Mucosa of descending colon (tissue), 3 donors: ENCODE results near the gene MKX. TPM values are rescaled to one million over a fixed set of nuclear protein-coding genes. Genes with fewer than 3 reads are reported as not detected.
"Not testable (repeated sequence)": the region's sequence is repeated elsewhere in the genome, so short reads cannot be mapped to it uniquely, and the experiment has no call there.

Source experiments
- ATAC-seq: fragments of 200-7000 bp; cut with Tn5 transposase; one replicate; pipeline ENCODE4 v1.9.1; 2020; ENCODE audit warnings: mild to moderate bottlenecking, moderate library complexity
- DNase-seq, 3 donors: peaks; one replicate each; pipeline ENCODE4 v3.0.0-alpha.2; 2020
- H3K36me3 ChIP-seq: fragments of 200-600 bp; one replicate; pipeline ENCODE4 v1.8.0; 2021; ENCODE audit warnings: low read depth, mild to moderate bottlenecking
- H3K4me1 ChIP-seq: fragments of 200-600 bp; one replicate; pipeline ENCODE4 v1.8.0; 2021; ENCODE audit warnings: low read depth, mild to moderate bottlenecking
- H3K4me3 ChIP-seq: fragments of 200-600 bp; one replicate; pipeline ENCODE4 v1.8.0; 2021; ENCODE audit warnings: mild to moderate bottlenecking
- H3K9me3 ChIP-seq: fragments of 200-600 bp; one replicate; pipeline ENCODE4 v1.8.0; 2021; ENCODE audit warnings: mild to moderate bottlenecking
- intact Hi-C, 2 donors: fragments of 100-400 bp; cut with DNase I in 1 of 2; cut with micrococcal nuclease in 1 of 2; formaldehyde crosslinking; loops; one replicate each; pipeline versions ENCODE4 v1.11.0 to v1.11.1; 2022; cut with DNase I, micrococcal nuclease
- total RNA-seq, 3 donors: library from RNA; stranded (reverse); fragmentation: NEBNext Ultra II Directional in 2 of 3; extraction: Animal tissue kit (Norgen Biotek cat#: 25700) in 2 of 3; gene quantifications; one replicate each; pipeline versions ENCODE4 v1.2.1 to v1.2.4, GENCODE V29; 2021 to 2023
- TF ChIP-seq, protein P1 (sequence below): fragments of 200-600 bp; IDR thresholded peaks from one replicate; pipeline ENCODE4 v1.8.0; 2022; ENCODE audit warnings: antibody characterized with exemption, mild to moderate bottlenecking
- donor health status: DM: no; HTN: no; CAD: no; lungs with moderate emphysema.
- donor health status: DM: no; HTN: no; CAD: no.
- donor health status: DM: no; HTN: yes; CAD: no.

MKX gene
- total RNA-seq, 3 donors from 2014 or later: 0.26 to 4.2 (median 1.2) TPM

DNA sequence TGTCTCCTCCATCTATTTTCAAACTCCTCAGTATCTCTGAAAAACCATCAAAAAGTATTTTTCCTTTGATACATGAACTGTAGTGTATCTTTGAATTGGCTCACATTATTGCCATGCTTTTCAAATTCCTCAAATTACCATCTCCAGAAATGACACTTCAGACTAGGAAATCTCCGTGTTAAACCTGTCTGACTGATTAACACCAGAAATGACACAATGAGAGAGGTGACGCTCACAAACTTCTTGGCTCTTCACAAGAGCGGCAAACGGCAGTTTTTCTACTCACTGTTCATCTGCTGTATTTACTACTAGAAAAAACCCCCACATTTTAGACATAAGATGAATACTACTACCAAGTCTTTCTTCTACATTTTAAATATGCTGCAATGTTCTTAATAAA lies 56.6 kb downstream of the MKX start:
- DNase-seq (no peak), ATAC-seq (no peak)
- H3K36me3 ChIP-seq: no peaks in the 10 kb centered on the region
- TF ChIP-seq, protein P1, sequence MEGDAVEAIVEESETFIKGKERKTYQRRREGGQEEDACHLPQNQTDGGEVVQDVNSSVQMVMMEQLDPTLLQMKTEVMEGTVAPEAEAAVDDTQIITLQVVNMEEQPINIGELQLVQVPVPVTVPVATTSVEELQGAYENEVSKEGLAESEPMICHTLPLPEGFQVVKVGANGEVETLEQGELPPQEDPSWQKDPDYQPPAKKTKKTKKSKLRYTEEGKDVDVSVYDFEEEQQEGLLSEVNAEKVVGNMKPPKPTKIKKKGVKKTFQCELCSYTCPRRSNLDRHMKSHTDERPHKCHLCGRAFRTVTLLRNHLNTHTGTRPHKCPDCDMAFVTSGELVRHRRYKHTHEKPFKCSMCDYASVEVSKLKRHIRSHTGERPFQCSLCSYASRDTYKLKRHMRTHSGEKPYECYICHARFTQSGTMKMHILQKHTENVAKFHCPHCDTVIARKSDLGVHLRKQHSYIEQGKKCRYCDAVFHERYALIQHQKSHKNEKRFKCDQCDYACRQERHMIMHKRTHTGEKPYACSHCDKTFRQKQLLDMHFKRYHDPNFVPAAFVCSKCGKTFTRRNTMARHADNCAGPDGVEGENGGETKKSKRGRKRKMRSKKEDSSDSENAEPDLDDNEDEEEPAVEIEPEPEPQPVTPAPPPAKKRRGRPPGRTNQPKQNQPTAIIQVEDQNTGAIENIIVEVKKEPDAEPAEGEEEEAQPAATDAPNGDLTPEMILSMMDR: no peak
- H3K4me1 ChIP-seq: no peaks in the 10 kb centered on the region
- no peak overlapping the region for H3K4me3 ChIP-seq
- H3K9me3 ChIP-seq: no peaks in the 10 kb centered on the region
- intact Hi-C loops: no loop called here

DNA sequence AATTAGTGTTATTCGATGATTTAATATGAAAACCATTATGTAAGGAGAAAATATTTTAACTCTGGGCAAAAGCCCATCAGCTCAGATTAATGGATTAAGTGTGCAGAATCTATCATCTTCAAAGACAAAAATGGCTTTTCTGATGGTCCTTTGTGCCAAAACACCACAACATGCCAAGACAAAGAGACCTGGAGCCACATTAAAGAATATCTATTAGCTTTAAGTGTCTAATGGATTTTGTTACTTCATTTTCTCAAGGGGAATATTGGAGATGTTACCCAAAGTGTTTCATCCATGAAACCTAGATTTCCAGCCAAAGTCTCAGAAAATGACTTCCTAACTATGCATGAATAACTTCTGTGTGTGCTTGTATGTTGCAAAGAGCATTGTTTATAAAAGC lies 57.3 kb downstream of the MKX start:
- TF ChIP-seq, protein P1: no peak
- no peaks in the 10 kb centered on the region for H3K36me3 ChIP-seq
- DNase-seq (no peak), ATAC-seq (no peak)
- H3K9me3 ChIP-seq: no peaks in the 10 kb centered on the region
- intact Hi-C loops: no loop called here
- H3K4me3 ChIP-seq: no peak overlapping the region
- H3K4me1 ChIP-seq: no peaks in the 10 kb centered on the region

DNA sequence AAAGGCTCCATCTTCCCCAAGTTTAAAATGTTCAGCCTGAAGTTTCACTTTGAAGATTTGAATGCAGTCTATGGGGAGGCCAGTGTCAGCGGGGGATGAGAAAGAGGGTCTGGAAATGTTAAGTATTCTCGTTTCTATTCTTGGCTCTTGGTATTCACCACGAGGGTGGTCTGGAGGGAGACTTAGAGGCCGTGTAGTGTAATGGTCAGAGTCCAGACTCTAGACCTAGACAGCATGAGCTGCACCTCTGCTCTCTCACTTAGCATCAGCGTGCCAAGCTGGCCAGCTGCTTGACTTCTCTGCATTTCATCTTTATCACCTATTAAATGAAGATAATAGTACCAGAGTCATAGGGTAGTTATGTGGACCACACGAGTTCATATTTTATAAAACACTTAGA lies 57.9 kb downstream of the MKX start:
- intact Hi-C loops: no loop called here
- H3K36me3 ChIP-seq: no peaks in the 10 kb centered on the region
- H3K9me3 ChIP-seq: no peaks in the 10 kb centered on the region
- no peak overlapping the region for H3K4me3 ChIP-seq
- no peaks in the 10 kb centered on the region for H3K4me1 ChIP-seq
- ATAC-seq: no peak
- no peak for DNase-seq
- TF ChIP-seq, protein P1: no peak

DNA sequence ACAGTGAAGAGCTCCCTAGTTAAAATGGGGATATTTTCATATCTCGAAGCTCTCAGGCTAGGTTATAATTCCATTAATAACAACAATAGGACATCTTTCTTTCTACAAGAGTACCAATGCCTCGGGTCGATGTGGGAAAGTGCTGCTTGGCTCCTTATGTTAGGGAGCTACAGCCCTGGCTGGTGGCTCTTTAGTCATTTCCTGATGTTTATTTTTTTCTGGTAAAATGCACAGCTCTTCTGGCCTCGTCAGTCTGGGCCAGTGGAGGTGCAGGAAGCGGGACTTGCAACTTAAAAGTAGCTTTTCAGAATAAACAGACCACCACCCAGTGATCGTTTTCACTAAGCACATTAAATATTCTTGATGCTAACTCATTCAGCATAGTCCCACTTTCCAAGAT lies 58.3 kb downstream of the MKX start:
- Histone ChIP-seq H3K36me3 (no peaks in the 10 kb centered on the region), H3K4me3 (no peak overlapping the region), H3K9me3 (no peaks in the 10 kb centered on the region), H3K4me1 (no peaks in the 10 kb centered on the region)
- DNase-seq: no peak
- TF ChIP-seq, protein P1: no peak
- no peak for ATAC-seq
- intact Hi-C loops: no loop called here

DNA sequence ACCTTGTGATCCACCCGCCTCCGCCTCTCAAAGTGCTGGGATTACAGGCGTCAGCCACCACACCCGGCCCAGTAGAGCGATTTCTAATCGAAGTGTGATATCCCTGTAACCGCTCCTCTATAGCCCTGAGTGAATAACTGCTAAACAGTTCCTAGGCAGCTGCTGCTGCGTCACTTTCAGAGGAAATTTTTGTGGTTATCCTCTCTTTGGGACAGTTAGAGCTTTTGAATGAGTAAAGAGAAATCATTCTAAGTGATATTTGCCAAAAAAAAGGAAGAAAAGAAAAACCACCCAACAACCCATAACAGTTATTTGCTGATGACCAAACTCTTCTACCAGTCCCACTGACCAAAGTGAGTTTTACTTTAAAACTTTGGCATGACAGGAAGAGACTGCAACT lies 59.9 kb downstream of the MKX start:
- no peaks in the 10 kb centered on the region for H3K9me3 ChIP-seq
- TF ChIP-seq, protein P1: no peak
- H3K36me3 ChIP-seq: no peaks in the 10 kb centered on the region
- intact Hi-C loops: no loop called here
- ATAC-seq (no peak), DNase-seq (no peak)
- no peak overlapping the region for H3K4me3 ChIP-seq
- H3K4me1 ChIP-seq: no peaks in the 10 kb centered on the region

DNA sequence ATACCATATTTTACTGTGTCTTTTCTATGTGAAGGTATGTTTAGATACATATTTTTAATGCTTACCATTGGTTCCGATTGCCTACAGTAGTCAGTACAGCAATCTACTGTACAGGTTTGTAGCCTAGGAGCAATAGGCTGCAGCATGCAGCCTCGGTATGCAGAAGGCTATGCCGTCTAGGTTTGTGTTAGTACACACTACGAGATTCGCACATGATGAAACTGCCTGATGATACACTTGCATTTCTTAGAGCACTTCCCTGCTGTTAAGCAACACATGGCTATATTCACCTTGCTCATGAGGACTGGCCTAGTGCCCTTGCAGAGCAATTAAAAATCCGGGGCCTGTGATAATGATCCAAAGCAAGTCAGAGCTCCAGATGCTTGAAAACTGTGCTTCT lies 62.4 kb downstream of the MKX start:
- Histone ChIP-seq H3K36me3 (no peaks in the 10 kb centered on the region), H3K4me3 (no peak overlapping the region), H3K9me3 (no peaks in the 10 kb centered on the region), H3K4me1 (no peaks in the 10 kb centered on the region)
- no peak for ATAC-seq
- no peak for DNase-seq
- TF ChIP-seq, protein P1: no peak
- intact Hi-C loops: no loop called here

DNA sequence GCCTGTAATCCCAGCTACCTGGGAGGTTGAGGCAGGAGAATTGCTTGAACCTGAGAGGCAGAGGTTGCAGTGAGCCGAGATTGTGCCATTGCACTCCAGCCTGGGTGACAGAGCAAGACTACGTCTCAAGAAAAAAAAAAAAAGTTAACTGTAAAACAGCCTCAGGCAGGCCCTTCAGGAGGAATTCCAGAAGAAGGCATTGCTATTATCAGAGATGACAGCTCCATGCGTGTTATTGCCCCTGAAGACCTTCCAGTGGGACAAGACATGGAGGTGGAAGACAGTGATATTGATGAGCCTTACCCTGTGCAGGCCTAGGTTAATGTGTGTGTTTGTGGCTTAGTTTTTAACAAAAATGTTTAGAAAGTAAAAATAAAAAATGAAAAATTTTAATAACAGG lies 63.8 kb downstream of the MKX start:
- DNase-seq, ATAC-seq, H3K4me3 ChIP-seq, H3K9me3 ChIP-seq, H3K36me3 ChIP-seq, H3K4me1 ChIP-seq, intact Hi-C loops: not testable (repeated sequence)
